ENCODE results near the gene KIF21A.

DNA sequence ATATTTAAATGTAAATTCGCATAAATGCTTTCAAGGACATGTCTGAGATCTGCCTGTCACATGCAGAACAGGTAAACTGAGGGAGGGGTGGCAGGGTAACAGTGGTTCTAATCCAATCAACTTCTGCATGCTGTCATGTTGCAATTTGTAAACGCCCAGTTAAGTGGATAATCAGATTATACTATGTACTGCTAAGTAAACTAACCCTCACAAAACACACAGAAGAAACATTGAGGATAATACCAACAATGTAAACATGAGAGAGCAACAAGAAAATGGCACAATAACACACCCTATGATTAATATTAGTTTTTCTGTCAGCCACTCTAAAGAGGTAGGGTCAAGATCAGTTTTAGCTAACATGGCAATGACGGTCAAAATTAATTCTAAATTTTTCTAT is 123.7 kb downstream of the KIF21A start:
- TF ChIP-seq, protein P1, sequence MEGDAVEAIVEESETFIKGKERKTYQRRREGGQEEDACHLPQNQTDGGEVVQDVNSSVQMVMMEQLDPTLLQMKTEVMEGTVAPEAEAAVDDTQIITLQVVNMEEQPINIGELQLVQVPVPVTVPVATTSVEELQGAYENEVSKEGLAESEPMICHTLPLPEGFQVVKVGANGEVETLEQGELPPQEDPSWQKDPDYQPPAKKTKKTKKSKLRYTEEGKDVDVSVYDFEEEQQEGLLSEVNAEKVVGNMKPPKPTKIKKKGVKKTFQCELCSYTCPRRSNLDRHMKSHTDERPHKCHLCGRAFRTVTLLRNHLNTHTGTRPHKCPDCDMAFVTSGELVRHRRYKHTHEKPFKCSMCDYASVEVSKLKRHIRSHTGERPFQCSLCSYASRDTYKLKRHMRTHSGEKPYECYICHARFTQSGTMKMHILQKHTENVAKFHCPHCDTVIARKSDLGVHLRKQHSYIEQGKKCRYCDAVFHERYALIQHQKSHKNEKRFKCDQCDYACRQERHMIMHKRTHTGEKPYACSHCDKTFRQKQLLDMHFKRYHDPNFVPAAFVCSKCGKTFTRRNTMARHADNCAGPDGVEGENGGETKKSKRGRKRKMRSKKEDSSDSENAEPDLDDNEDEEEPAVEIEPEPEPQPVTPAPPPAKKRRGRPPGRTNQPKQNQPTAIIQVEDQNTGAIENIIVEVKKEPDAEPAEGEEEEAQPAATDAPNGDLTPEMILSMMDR (IDR thresholded peaks at IDR 0.05), result no peak
- no peak for TF ChIP-seq POLR2AphosphoS5 (IDR thresholded peaks at IDR 0.05)
